ENCODE measurements around the gene NDUFB2.
"Not testable (repeated sequence)": the region's sequence is repeated elsewhere in the genome, so short reads cannot be mapped to it uniquely, and the experiment has no call there.

Gene NDUFB2

DNA sequence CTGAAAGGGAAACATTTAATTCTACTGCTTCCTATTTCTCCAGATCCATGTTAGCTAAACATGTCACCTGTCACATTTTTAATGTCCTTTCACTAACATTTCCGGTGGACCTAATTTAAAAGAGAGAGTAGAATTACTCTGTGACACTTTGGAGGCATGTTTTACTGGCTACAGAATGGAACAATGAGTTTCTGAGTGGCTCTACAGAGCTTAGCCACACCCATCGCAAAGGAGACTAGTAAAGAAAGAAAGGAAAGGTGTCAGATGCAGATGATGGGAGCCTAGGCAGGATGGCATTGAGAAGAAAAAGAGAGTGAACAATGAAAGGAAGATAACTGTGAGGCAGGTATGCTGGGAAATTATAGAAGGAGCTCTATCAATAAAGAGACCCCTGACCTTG, 35.9 kb downstream of the NDUFB2 start:
- no peak overlapping the region for H3K27ac ChIP-seq
- TF ChIP-seq, protein P1, sequence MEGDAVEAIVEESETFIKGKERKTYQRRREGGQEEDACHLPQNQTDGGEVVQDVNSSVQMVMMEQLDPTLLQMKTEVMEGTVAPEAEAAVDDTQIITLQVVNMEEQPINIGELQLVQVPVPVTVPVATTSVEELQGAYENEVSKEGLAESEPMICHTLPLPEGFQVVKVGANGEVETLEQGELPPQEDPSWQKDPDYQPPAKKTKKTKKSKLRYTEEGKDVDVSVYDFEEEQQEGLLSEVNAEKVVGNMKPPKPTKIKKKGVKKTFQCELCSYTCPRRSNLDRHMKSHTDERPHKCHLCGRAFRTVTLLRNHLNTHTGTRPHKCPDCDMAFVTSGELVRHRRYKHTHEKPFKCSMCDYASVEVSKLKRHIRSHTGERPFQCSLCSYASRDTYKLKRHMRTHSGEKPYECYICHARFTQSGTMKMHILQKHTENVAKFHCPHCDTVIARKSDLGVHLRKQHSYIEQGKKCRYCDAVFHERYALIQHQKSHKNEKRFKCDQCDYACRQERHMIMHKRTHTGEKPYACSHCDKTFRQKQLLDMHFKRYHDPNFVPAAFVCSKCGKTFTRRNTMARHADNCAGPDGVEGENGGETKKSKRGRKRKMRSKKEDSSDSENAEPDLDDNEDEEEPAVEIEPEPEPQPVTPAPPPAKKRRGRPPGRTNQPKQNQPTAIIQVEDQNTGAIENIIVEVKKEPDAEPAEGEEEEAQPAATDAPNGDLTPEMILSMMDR (IDR thresholded peaks at IDR 0.05) = no peak
- TF ChIP-seq ZFX (IDR thresholded peaks at IDR 0.05; ENCODE audit: borderline replicate concordance) = no peak

DNA sequence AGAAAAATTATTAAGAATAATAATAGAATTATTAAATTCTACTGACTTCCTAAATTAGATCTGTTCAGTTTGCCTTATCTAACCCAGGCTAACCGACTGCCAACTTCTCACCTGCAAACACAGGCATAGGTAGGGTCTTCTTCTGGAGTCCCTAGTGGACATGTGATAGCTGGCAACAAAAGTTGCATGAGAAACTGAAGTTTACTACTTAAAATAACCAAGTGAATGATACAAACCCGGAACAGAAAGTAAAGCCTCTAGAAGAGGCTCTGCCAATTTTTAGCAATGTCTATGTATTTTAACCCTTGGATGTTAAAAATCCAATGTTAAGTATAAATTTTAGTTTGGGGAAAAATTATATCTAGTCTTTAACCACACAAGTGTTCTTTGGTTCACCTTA, 37.6 kb downstream of the NDUFB2 start:
- TF ChIP-seq ZFX (IDR thresholded peaks at IDR 0.05; ENCODE audit: borderline replicate concordance) = no peak
- TF ChIP-seq, protein P1 (IDR thresholded peaks at IDR 0.05) = no peak
- no peak overlapping the region for H3K27ac ChIP-seq

DNA sequence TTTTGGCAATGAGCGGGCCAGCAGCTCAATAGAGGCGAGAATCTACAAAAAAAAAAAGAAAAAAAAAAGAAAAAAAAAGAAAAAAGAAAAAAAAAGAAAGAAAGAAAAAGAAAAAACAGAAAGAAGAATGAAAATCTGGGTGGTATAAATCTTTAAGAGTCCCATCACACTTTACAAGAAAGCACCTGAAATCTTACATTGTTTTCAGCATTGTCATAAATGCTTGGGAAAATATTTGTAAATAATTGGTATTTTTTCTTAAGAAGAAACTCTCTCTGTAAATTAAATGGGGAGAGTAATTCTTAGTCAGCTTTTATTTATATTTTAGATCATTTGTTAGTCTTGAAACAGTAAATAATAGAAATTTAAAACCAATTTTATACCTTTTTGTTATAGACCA, 38.2 kb downstream of the NDUFB2 start:
- H3K27ac ChIP-seq = no peak overlapping the region
- TF ChIP-seq, protein P1 (IDR thresholded peaks at IDR 0.05) = no peak
- no peak for TF ChIP-seq ZFX (IDR thresholded peaks at IDR 0.05; ENCODE audit: borderline replicate concordance)

DNA sequence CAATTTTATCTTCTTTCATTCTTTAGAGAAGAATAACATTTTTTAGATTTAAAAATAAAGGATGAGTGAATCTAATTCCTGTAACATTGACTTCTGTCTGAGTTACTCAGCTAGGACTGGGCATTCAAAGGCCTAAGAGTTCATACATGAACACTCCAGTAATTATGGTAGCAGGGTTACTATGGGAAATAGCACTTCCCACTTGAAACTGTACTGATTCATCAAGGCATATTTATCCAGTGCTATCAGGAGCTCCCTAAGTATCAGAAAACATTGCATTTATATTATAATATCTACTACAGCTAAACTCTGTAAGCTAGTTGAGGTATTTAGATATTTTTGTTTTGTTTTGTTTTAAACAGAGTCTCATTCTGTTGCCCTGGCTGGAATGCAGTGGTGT, 41.8 kb downstream of the NDUFB2 start:
- no peak for TF ChIP-seq ZFX (IDR thresholded peaks at IDR 0.05; ENCODE audit: borderline replicate concordance)
- TF ChIP-seq, protein P1 (IDR thresholded peaks at IDR 0.05) = no peak
- no peak overlapping the region for H3K27ac ChIP-seq

DNA sequence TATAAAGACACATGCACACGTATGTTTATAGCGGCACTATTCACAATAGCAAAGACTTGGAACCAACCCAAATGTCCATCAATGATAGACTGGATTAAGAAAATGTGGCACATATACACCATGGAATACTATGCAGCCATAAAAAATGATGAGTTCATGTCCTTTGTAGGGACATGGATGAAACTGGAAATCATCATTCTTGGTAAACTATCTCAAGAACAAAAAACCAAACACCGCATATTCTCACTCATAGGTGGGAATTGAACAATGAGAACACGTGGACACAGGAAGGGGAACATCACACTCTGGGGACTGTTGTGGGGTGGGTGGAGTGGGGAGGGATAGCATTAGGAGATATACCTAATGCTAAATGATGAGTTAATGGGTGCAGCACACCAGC, 46.7 kb downstream of the NDUFB2 start:
- not testable (repeated sequence) for H3K27ac ChIP-seq

DNA sequence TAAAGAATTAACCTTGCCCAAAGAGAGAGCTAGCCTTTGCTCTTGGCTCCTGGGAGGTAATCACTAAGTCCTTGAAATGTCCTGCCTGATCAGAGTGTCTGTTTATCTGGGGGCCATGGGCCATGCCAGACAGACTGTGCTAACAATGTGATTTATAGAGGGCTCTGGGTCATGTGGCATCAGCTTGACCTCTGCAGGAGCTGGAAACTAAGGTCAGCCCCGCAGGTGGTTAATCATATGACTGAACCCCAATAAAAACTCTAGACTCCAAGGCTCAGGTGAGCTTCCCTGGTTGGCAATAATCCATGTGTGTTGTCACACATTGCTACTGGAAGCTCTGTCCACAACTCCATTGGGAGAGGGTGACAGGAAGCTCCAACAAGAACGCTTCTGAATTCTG, 47.5 kb downstream of the NDUFB2 start:
- H3K27ac ChIP-seq = no peak overlapping the region
- TF ChIP-seq, protein P1 (IDR thresholded peaks at IDR 0.05) = no peak
- no peak for TF ChIP-seq ZFX (IDR thresholded peaks at IDR 0.05; ENCODE audit: borderline replicate concordance)

DNA sequence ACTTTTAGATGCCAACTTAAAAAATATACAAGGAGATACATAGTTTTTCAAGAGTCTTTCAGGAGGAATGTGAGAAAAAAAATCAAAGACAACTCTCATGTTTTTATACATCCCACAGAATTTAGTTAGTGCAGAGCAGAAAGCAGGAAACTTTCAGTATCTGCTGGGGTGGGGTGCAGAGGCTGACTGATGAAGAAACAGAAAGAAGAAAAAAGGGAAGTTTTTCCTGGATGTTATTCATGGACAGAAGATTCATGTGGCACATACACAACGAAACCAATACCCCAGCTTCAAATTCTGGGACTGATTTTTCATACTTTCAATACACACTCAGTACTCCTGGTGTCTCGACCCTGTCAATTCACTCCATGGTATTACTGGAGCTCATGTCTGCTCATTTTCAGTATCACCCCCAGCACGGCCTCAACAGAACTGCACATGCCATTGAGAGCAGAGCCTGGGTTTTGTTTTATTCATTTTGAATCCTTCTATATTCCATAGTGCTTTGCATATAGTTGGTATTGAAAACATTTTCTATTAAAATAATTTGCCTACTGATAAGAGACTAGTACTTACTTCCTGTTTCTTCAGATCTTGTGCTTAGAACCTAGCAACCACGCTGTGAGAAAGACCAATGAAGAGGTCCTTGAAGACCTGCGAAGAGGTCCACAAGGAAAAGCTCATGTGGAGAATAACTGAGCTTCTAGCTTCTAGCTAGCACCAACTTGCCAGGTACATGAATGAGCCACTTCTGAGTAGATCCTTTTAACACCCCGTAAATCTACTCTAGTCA, 49.0 kb downstream of the NDUFB2 start:
- TF ChIP-seq, protein P1 (IDR thresholded peaks at IDR 0.05) = no peak
- no peak for TF ChIP-seq ZFX (IDR thresholded peaks at IDR 0.05; ENCODE audit: borderline replicate concordance)

DNA sequence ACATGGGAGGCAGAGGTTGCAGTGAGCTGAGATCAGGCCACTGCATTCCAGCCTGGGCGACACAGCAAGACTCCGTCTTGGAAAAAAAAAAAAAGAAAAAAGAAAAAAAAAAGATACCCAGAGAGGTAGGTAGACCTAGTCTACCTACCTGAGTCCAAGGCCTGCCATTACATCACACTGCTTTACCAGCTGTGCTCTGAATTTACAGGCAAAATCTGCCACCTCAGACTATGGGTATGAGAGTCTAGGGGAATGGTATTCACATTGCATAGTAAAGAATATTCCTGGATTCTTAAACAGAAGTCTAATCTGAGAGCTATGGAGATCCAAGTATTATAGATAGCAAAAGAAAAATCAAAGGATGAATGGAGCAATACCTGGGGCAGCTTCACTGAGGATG, 50.2 kb downstream of the NDUFB2 start:
- no peak for TF ChIP-seq ZFX (IDR thresholded peaks at IDR 0.05; ENCODE audit: borderline replicate concordance)
- TF ChIP-seq, protein P1 (IDR thresholded peaks at IDR 0.05) = no peak

More for the DNA sequence above, 49.0 kb downstream of the NDUFB2 start:
- no peak overlapping the region for H3K27ac ChIP-seq

More for the DNA sequence above, 50.2 kb downstream of the NDUFB2 start:
- H3K27ac ChIP-seq = no peak overlapping the region
